Prostate gland (tissue), 2 donors: Measurements from ENCODE around the gene C1orf232.

Source experiments
- POLR2A ChIP-seq: fragments of 450-650 bp; IDR thresholded peaks from one replicate; pipeline ENCODE4 v1.6.1; 2016; ENCODE audit warnings: antibody characterized with exemption, mild to moderate bottlenecking
- TF ChIP-seq, protein P1 (sequence below), 4 experiments: fragments of 200-600 bp in 2 of 4; fragments of 450-650 bp in 2 of 4; sonication (generic) in 2 of 4; IDR thresholded peaks; 1 replicate in 3 of 4; 2 replicates in 1 of 4; pipeline ENCODE4 v1.5.1; 2016 to 2019; ENCODE audit warnings: antibody characterized with exemption in 4 of 4, mild to moderate bottlenecking in 2 of 4, moderate library complexity in 2 of 4

DNA sequence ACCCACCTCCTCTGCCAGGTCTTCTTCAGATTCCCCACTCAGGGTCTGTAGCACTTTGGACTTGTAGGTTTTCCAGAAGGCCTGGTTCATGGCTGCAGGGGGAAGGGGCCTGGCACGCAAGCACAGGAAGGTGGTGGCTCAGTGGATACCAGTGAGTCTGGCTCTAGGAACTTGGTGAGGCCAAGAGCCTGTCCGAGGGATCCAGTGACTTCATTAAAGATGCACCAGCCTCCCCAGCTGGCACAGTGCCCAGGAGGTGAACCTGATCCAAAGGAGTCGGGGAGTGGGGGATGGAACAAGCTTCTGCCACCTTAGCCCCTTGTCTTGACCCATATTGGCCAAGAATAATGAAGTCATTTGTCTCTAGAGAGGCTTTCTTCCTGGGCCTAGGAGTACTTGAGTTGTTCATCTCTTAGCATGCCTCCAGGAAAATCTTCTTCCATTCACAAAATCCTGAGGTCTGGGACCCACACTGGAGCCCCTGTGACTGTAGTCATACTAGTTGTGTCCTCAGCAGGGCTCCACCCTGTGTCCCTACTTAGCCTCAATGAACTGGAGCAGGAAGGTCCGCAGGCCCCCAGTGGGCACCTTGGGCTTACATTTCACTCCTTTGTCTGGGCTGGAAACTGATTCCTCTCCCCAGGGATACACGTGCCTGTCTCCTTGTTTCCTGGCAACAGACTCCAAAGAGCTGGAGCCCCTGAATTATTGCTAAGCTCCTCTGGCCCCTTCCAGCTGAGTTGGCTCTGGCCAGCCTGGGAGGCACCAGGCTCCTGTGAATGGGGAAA lies at the start of gene C1orf232:
- TF ChIP-seq, protein P1, sequence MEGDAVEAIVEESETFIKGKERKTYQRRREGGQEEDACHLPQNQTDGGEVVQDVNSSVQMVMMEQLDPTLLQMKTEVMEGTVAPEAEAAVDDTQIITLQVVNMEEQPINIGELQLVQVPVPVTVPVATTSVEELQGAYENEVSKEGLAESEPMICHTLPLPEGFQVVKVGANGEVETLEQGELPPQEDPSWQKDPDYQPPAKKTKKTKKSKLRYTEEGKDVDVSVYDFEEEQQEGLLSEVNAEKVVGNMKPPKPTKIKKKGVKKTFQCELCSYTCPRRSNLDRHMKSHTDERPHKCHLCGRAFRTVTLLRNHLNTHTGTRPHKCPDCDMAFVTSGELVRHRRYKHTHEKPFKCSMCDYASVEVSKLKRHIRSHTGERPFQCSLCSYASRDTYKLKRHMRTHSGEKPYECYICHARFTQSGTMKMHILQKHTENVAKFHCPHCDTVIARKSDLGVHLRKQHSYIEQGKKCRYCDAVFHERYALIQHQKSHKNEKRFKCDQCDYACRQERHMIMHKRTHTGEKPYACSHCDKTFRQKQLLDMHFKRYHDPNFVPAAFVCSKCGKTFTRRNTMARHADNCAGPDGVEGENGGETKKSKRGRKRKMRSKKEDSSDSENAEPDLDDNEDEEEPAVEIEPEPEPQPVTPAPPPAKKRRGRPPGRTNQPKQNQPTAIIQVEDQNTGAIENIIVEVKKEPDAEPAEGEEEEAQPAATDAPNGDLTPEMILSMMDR (IDR thresholded peaks at IDR 0.05) = no peak
- TF ChIP-seq POLR2A = no peak
